H9 (cell line): ENCODE measurements around the gene SH3RF3. TPM values are rescaled to one million over a fixed set of nuclear protein-coding genes. Genes with fewer than 3 reads are reported as not detected.

Experiments used
- DNase-seq: peaks from one replicate; pipeline ENCODE4 v3.0.0-alpha.2; 2017
- H2AFZ ChIP-seq: one replicate; pipeline ENCODE4 v1.6.1; 2013; ENCODE audit warnings: mild to moderate bottlenecking, low read length, control low read depth, moderate library complexity
- H2AK5ac ChIP-seq: 2 replicates; pipeline ENCODE4 v1.6.1; 2013; ENCODE audit warnings: low read length, control low read depth, mixed read lengths; ENCODE audit not compliant: insufficient read length
- H2BK120ac ChIP-seq: one replicate; pipeline ENCODE4 v1.6.1; 2013; ENCODE audit warnings: low read depth, mild to moderate bottlenecking, low read length, control low read depth, inconsistent platforms; ENCODE audit not compliant: poor library complexity, severe bottlenecking
- H2BK12ac ChIP-seq: 2 replicates; pipeline ENCODE4 v1.6.1; 2013; ENCODE audit warnings: low read length, control low read depth, mixed read lengths, low read depth; ENCODE audit not compliant: insufficient read length
- H2BK15ac ChIP-seq: 2 replicates; pipeline ENCODE4 v1.6.1; 2013; ENCODE audit warnings: low read depth, low read length, control low read depth
- H2BK20ac ChIP-seq: one replicate; pipeline ENCODE4 v1.6.1; 2013; ENCODE audit warnings: low read depth, mild to moderate bottlenecking, low read length, control low read depth, inconsistent platforms; ENCODE audit not compliant: poor library complexity, severe bottlenecking
- H2BK5ac ChIP-seq: 2 replicates; pipeline ENCODE4 v1.6.1; 2013; ENCODE audit warnings: low read length, control low read depth, mixed read lengths; ENCODE audit not compliant: insufficient read length
- H3K14ac ChIP-seq: 2 replicates; pipeline ENCODE4 v1.6.1; 2013; ENCODE audit warnings: low read length, control low read depth; ENCODE audit not compliant: insufficient read depth
- H3K18ac ChIP-seq: 2 replicates; pipeline ENCODE4 v1.6.1; 2013; ENCODE audit warnings: low read depth, mild to moderate bottlenecking, mixed read lengths, low read length, control low read depth; ENCODE audit not compliant: insufficient read length
- H3K23ac ChIP-seq: 2 replicates; pipeline ENCODE4 v1.6.1; 2013; ENCODE audit warnings: low read length, control low read depth, mixed read lengths, low read depth; ENCODE audit not compliant: insufficient read length
- H3K23me2 ChIP-seq: 2 replicates; pipeline ENCODE4 v1.6.1; 2013; ENCODE audit warnings: low read depth, mild to moderate bottlenecking, mixed read lengths, low read length, control low read depth; ENCODE audit not compliant: insufficient read length, poor library complexity, severe bottlenecking
- H3K27ac ChIP-seq: 2 replicates; pipeline ENCODE4 v1.5.1; 2013; ENCODE audit warnings: low read length, control low read depth, mixed read lengths, low read depth; ENCODE audit not compliant: insufficient read length
- H3K27me3 ChIP-seq: 2 replicates; pipeline ENCODE4 v1.6.1; 2013; ENCODE audit warnings: low read length, control low read depth, inconsistent platforms; ENCODE audit not compliant: insufficient read depth
- H3K4ac ChIP-seq: 2 replicates; pipeline ENCODE4 v1.6.1; 2013; ENCODE audit warnings: low read depth, mild to moderate bottlenecking, control low read depth, inconsistent platforms, low read length, moderate library complexity
- H3K4me1 ChIP-seq: 2 replicates; pipeline ENCODE4 v1.6.1; 2013; ENCODE audit warnings: low read length, control low read depth, inconsistent platforms; ENCODE audit not compliant: insufficient read depth
- H3K4me2 ChIP-seq: 2 replicates; pipeline ENCODE4 v1.6.1; 2013; ENCODE audit warnings: low read length, control low read depth, mixed read lengths; ENCODE audit not compliant: insufficient read length, insufficient read depth
- H3K56ac ChIP-seq: 2 replicates; pipeline ENCODE4 v1.6.1; 2013; ENCODE audit warnings: low read depth, mild to moderate bottlenecking, mixed read lengths, low read length, control low read depth; ENCODE audit not compliant: insufficient read length
- H3K79me1 ChIP-seq: 2 replicates; pipeline ENCODE4 v1.6.1; 2013; ENCODE audit warnings: low read depth, mild to moderate bottlenecking, moderate library complexity, low read length, control low read depth, inconsistent platforms; ENCODE audit not compliant: insufficient read depth, poor library complexity, severe bottlenecking
- H3K79me2 ChIP-seq: 2 replicates; pipeline ENCODE4 v1.6.1; 2013; ENCODE audit warnings: low read length, control low read depth, inconsistent platforms; ENCODE audit not compliant: insufficient read depth
- H3K9ac ChIP-seq: 2 replicates; pipeline ENCODE4 v1.6.1; 2013; ENCODE audit warnings: low read length, control low read depth, mixed read lengths; ENCODE audit not compliant: insufficient read length; ENCODE audit errors: extremely low read depth
- H3K9me3 ChIP-seq: one replicate; pipeline ENCODE4 v1.6.1; 2013; ENCODE audit warnings: low read depth, low read length, inconsistent platforms; ENCODE audit not compliant: control insufficient read depth
- H3T11ph ChIP-seq: one replicate; pipeline ENCODE4 v1.6.1; 2013; ENCODE audit warnings: mild to moderate bottlenecking, low read length, control low read depth, inconsistent platforms
- H4K20me1 ChIP-seq: one replicate; pipeline ENCODE4 v1.6.1; 2013; ENCODE audit not compliant: control insufficient read depth, insufficient read length, insufficient read depth
- H4K5ac ChIP-seq: 2 replicates; pipeline ENCODE4 v1.6.1; 2013; ENCODE audit warnings: low read depth, mild to moderate bottlenecking, mixed read lengths, low read length, control low read depth; ENCODE audit not compliant: insufficient read length
- H4K8ac ChIP-seq: replicated peaks from 2 replicates; pipeline ENCODE4 v1.6.1; 2013; ENCODE audit warnings: low read length, control low read depth, mixed read lengths, low read depth; ENCODE audit not compliant: insufficient read length
- H4K91ac ChIP-seq: 2 replicates; pipeline ENCODE4 v1.6.1; 2013; ENCODE audit warnings: low read depth, mild to moderate bottlenecking, moderate library complexity, mixed read lengths, low read length, control low read depth; ENCODE audit not compliant: insufficient read length
- H3K27ac Mint-ChIP-seq, 3 experiments: 2 replicates in 2 of 3; 3 replicates in 1 of 3; pipeline ENCODE4 v1.8.0; 2020 to 2021; ENCODE audit warnings: mixed read lengths in 3 of 3, mild to moderate bottlenecking in 1 of 3, moderate library complexity in 1 of 3
- H3K27me3 Mint-ChIP-seq: 2 replicates; pipeline ENCODE4 v1.8.0; 2021; ENCODE audit warnings: low read depth, mild to moderate bottlenecking, moderate library complexity, mixed read lengths
- H3K36me3 Mint-ChIP-seq, 3 experiments: 2 replicates in 2 of 3; 3 replicates in 1 of 3; pipeline ENCODE4 v1.8.0; 2020 to 2021; ENCODE audit warnings: low read depth in 3 of 3, mixed read lengths in 3 of 3; ENCODE audit not compliant: insufficient read depth in 1 of 3
- H3K4me1 Mint-ChIP-seq, 2 experiments: 2 replicates each; pipeline ENCODE4 v1.8.0; 2020; ENCODE audit warnings: mixed read lengths in 2 of 2
- H3K4me3 Mint-ChIP-seq, 2 experiments: 2 replicates in 1 of 2; 3 replicates in 1 of 2; pipeline ENCODE4 v1.8.0; 2020 to 2021; ENCODE audit warnings: mild to moderate bottlenecking in 2 of 2, mixed read lengths in 2 of 2, moderate library complexity in 1 of 2
- H3K9me3 Mint-ChIP-seq, 2 experiments: 2 replicates in 1 of 2; 3 replicates in 1 of 2; pipeline ENCODE4 v1.8.0; 2020; ENCODE audit warnings: mild to moderate bottlenecking in 2 of 2, mixed read lengths in 2 of 2, moderate library complexity in 1 of 2
- WGBS: extraction: QIAGEN DNeasy Blood & Tissue Kit; methylation state at CpG from one replicate; pipeline ENCODE4 v1.1.7; 2013; ENCODE audit warnings: missing lambda C conversion rate, low lambda C conversion rate, mixed read lengths; ENCODE audit not compliant: insufficient read length; ENCODE audit errors: extremely low coverage; 5-methylcytosine and 5-hydroxymethylcytosine counted together
- total RNA-seq: library from RNA; stranded (reverse); gene quantifications from 2 replicates; pipeline ENCODE4 v1.2.1, GENCODE V29; 2021
- TF ChIP-seq, protein P1 (sequence below): fragments of 200-600 bp; sonication (generic); conservative IDR thresholded peaks from 3 replicates; pipeline ENCODE4 v1.8.0; 2021; ENCODE audit warnings: antibody characterized with exemption, mild to moderate bottlenecking

SH3RF3 gene
- total RNA-seq, 1 experiment from 2014 or later = 0.46 TPM

- Histone ChIP-seq H4K5ac (no peak overlapping the region), H3K27me3 (no peaks in the 10 kb centered on the region), H3K56ac (no peak overlapping the region), H3K14ac (no peak overlapping the region), H2BK5ac (no peak overlapping the region), H2AK5ac (no peak overlapping the region), H3K23me2 (no peaks in the 10 kb centered on the region), H3K9me3 (no peaks in the 10 kb centered on the region), H3T11ph (no peak overlapping the region), H2BK20ac (no peak overlapping the region), H2BK120ac (no peak overlapping the region), H3K23ac (no peak overlapping the region), H3K4me1 (no peaks in the 10 kb centered on the region), H4K91ac (no peak overlapping the region), H2BK12ac (no peak overlapping the region), H3K4me2 (no peak overlapping the region), H3K79me1 (no peaks in the 10 kb centered on the region), H3K18ac (no peak overlapping the region), H3K4ac (no peak overlapping the region), H3K79me2 (no peaks in the 10 kb centered on the region), H3K27ac (no peak overlapping the region), H2BK15ac (no peak overlapping the region), H3K9ac (no peak overlapping the region), H4K8ac (no peak overlapping the region), H2AFZ (no peak overlapping the region), H4K20me1 (no peaks in the 10 kb centered on the region)
- DNase-seq = no peak
- TF ChIP-seq, protein P1, sequence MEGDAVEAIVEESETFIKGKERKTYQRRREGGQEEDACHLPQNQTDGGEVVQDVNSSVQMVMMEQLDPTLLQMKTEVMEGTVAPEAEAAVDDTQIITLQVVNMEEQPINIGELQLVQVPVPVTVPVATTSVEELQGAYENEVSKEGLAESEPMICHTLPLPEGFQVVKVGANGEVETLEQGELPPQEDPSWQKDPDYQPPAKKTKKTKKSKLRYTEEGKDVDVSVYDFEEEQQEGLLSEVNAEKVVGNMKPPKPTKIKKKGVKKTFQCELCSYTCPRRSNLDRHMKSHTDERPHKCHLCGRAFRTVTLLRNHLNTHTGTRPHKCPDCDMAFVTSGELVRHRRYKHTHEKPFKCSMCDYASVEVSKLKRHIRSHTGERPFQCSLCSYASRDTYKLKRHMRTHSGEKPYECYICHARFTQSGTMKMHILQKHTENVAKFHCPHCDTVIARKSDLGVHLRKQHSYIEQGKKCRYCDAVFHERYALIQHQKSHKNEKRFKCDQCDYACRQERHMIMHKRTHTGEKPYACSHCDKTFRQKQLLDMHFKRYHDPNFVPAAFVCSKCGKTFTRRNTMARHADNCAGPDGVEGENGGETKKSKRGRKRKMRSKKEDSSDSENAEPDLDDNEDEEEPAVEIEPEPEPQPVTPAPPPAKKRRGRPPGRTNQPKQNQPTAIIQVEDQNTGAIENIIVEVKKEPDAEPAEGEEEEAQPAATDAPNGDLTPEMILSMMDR = no peak
- Mint-ChIP-seq H3K27me3 (peaks cover 5% of the 10 kb centered on the region), H3K27ac (no peak overlapping the region), H3K36me3 (no peaks in the 10 kb centered on the region; a peak in 2 of 7 replicates), H3K4me3 (no peak overlapping the region), H3K4me1 (peaks cover 8 to 12% of the 10 kb centered on the region in 2 experiments; a peak in 3 of 4 replicates), H3K9me3 (no peaks in the 10 kb centered on the region)
- no CpG with 5 or more reads among the region's 10 CpGs for WGBS
These were observed 114.7 kb downstream of the SH3RF3 start for GRCh38 chr2:109243526-109244303.
